COLO668 (cell line): Measurements from ENCODE around the gene MBD5.

ENCODE experiments used
- DNase-seq: peaks from one replicate; lab custom pipeline; 2025; ENCODE audit not compliant: unreplicated experiment; lab: John Stamatoyannopoulos, UW

The MBD5 gene

GRCh38 chr2:148209603-148210002, 188.7 kb downstream of the MBD5 start:
- peak; percentile 3 for DNase-seq

GRCh38 chr2:148218326-148219075, 197.6 kb downstream of the MBD5 start:
- no peak for DNase-seq

- DNase-seq = no peak
Observed at GRCh38 chr2:148221166-148221565, 200.3 kb downstream of the MBD5 start.

DNA sequence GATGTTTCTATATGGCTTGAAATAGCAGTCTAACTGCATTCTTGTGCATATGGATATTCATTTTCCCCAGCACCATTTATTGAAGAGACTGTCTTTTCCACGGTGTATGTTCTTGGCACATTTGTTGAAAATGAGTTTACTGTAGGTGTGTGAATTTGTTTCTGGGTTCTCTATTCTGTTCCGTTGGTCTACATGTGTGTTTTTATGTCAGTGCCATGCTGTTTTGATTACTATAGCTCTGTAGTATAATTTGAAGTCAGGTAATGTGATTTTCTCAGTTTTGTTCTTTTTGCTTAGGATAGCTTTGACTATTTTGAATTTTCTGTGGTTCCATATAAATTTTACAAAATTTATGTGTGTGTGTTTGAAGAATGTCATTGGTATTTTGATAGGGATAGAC, 201.0 kb downstream of the MBD5 start:
- DNase-seq = no peak

- DNase-seq = no peak
Observed at GRCh38 chr2:148231858-148232257, 211.0 kb downstream of the MBD5 start.

GRCh38 chr2:148234143-148234542, 213.3 kb downstream of the MBD5 start:
- no peak for DNase-seq

GRCh38 chr2:148237911-148238310, 217.0 kb downstream of the MBD5 start:
- no peak for DNase-seq

DNA sequence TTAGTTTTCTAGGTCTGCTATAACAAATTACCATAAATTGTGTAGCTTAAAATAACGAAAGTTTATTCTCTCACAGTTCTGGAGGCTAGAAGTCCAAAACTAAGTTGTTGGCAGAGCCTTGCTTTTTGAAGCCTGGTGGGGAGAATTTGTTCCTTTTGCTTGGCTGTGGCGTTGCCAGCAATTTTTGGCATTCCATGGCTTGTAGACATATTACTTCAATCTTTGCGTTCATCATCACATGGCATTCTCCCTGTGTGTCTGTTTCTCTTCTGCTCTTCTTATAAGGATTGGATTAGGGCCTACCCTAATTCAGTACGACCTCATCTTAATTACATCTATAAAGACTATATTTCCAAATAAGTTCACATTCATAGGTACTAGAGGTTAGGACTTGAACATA, 217.7 kb downstream of the MBD5 start:
- no peak for DNase-seq

DNA sequence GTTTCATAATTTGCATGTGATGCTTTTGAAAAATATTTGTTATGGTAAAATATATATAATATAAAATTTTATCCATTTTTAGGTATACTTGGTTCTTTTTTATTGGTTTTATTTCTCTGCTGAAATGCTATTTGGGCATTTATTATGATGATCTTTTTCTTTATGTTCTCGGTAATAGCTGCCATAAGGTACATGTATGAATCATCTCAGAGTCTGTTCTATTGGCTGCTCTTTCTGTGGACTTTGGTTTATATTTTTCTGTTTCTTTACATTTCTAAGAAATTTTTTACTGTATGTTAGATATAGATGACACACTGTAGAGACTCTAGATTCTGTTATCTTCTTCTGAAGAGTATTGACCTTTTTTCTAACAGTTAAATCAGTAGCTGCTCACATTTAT, 219.9 kb downstream of the MBD5 start:
- no peak for DNase-seq

GRCh38 chr2:148244593-148245292, 223.9 kb downstream of the MBD5 start:
- no peak for DNase-seq

DNA sequence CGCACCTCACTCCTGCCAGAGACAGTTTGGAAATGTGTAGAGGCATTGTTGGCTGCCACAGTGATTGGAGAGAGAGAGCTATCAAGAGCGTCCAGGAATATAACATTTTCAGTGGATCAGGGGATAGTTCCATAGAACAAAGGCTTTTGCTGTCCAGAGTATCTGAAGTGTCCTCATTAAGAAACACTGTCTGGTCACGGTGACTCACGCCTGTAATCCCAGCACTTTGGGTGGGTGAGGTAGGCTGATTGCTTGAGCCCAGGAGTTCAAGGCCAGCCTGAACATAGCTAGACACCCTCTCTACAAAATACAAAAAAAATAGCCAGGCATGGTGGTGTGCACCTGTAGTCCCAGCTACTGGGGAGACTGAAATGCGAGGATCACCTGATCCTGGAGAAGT, 231.1 kb downstream of the MBD5 start:
- DNase-seq = no peak

GRCh38 chr2:148252646-148253045, 231.8 kb downstream of the MBD5 start:
- DNase-seq = no peak

DNA sequence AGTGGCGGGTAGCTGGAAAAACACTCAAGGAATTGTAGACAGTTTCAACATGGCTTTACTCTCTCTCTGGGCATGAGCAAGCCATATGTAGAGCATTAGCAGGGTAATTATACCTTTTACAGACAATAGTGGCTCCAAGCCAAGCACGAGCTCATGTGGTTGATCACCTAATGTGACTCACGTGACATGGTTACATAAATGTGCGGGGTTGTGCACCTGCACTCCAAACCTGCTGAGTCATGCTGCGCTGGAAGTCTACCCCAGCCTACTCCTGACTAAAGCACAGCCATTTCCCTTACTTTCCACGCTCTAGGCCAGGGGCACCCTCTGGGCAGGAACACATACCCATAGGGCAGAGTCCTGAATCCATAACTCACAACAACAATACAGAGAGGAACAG, 232.8 kb downstream of the MBD5 start:
- DNase-seq = peak; percentile 4

GRCh38 chr2:148255929-148256328, 235.0 kb downstream of the MBD5 start:
- DNase-seq = no peak

- DNase-seq = no peak
Observed at GRCh38 chr2:148257276-148257675, 236.4 kb downstream of the MBD5 start.

- no peak for DNase-seq
Observed at GRCh38 chr2:148258124-148258523, 237.2 kb downstream of the MBD5 start.

- DNase-seq = peak; percentile 39
Observed at GRCh38 chr2:148259674-148260073, 238.8 kb downstream of the MBD5 start.

- DNase-seq = no peak
Observed at GRCh38 chr2:148263890-148264289, 243.0 kb downstream of the MBD5 start.

- no peak for DNase-seq
Observed at GRCh38 chr2:148273158-148273691, 252.3 kb downstream of the MBD5 start.

DNA sequence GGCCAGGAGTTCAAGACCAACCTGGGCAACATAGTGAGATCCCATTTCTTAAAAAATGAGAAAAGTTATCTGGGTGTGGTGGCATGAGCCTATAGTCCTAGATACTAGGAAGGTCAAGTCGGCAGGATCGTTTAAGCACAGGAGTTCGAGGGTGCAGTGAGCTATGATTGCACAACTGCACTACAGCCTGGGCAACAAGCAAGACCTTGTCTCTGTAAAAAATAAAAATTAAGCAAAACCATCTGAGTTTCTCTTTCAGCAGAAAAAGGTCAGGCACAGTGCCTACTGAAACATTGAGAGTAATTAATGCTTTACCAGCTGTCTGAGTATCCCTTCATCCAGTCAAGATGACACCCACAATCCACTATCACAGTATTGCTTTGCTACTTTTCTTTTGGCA, 258.3 kb downstream of the MBD5 start:
- no peak for DNase-seq

- no peak for DNase-seq
Observed at GRCh38 chr2:148282201-148282600, 261.3 kb downstream of the MBD5 start.

DNA sequence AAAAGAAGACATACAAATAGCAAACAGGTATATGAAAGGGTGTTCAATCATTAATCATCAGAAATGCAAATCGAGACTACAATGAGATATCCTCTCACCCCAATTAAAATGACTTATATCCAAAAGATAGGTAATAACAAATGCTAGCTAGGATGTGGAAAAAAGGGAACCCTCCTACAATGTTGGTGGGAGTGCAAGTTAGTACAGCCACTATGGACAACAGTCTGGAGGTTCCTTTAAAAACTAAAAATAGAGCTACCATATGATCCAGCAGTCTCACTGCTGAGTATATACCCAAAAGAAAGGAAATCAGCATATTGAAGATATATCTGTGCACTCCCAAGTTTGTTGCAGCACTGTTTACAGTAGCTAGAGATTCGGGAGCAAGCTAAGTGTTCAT, 271.5 kb downstream of the MBD5 start:
- DNase-seq = no peak
